Kidney (tissue), 14 donors: ENCODE measurements around the gene SLC5A9. TPM values are rescaled to one million over a fixed set of nuclear protein-coding genes. Genes with fewer than 3 reads are reported as not detected.
"Not testable (repeated sequence)": the region's sequence is repeated elsewhere in the genome, so short reads cannot be mapped to it uniquely, and the experiment has no call there.

Experiments
- DNase-seq, 5 donors: peaks; one replicate each; pipeline ENCODE4 v3.0.0-alpha.2; 2013 to 2020
- FAIRE-seq: peaks from 2 replicates; lab custom pipeline; 2012; peaks lifted over from hg19 to GRCh38; lab: Jason Lieb, UNC
- H3K27ac ChIP-seq, 2 donors: one replicate each; pipeline ENCODE4 v1.7.0; 2013; ENCODE audit warnings: low read depth in 2 of 2, low read length in 2 of 2, inconsistent platforms in 1 of 2
- H3K27me3 ChIP-seq: one replicate; pipeline ENCODE4 v1.7.1; 2013; ENCODE audit warnings: low read length, inconsistent platforms; ENCODE audit not compliant: control insufficient read depth, insufficient read depth
- H3K36me3 ChIP-seq, 3 donors: one replicate each; pipeline versions ENCODE4 v1.7.0 to v1.7.1; 2013; ENCODE audit warnings: low read length in 3 of 3, control low read depth in 1 of 3, inconsistent platforms in 1 of 3; ENCODE audit not compliant: insufficient read depth in 3 of 3, control insufficient read depth in 2 of 3
- H3K4me1 ChIP-seq, 3 donors: one replicate each; pipeline versions ENCODE4 v1.7.0 to v1.7.1; 2013; ENCODE audit warnings: low read length in 3 of 3, inconsistent platforms in 1 of 3, low read depth in 1 of 3; ENCODE audit not compliant: control insufficient read depth in 2 of 3, insufficient read depth in 2 of 3
- H3K4me3 ChIP-seq, 3 donors: one replicate each; pipeline versions ENCODE4 v1.7.0 to v1.8.1; 2013; ENCODE audit warnings: low read length in 3 of 3, control low read depth in 1 of 3, inconsistent platforms in 1 of 3
- H3K9ac ChIP-seq, 3 donors: one replicate each; pipeline versions ENCODE4 v1.7.0 to v1.7.1; 2013; ENCODE audit warnings: low read length in 3 of 3, control low read depth in 1 of 3, inconsistent platforms in 1 of 3
- H3K9me3 ChIP-seq, 3 donors: one replicate each; pipeline versions ENCODE4 v1.7.0 to v1.7.1; 2013; ENCODE audit warnings: low read length in 3 of 3, control low read depth in 1 of 3, inconsistent platforms in 1 of 3; ENCODE audit not compliant: control insufficient read depth in 2 of 3, insufficient read depth in 1 of 3
- CTCF ChIP-seq: IDR thresholded peaks from 3 replicates; pipeline ENCODE4 v1.5.1; 2012; ENCODE audit warnings: mild to moderate bottlenecking, moderate library complexity, borderline replicate concordance; ENCODE audit not compliant: insufficient read depth; ENCODE audit errors: extremely low read depth
- intact Hi-C: fragments of 100-400 bp; cut with DNase I; formaldehyde crosslinking; loops from one replicate; pipeline ENCODE4 v1.11.1; 2022
- polyA plus RNA-seq: library from polyadenylated mRNA; stranded (reverse); fragments of 350-450 nt; fragmentation: Illumina TruSeq; extraction: RNeasy Lipid Tissue Mini Kit (QIAGEN cat#74804); gene quantifications from one replicate; pipeline ENCODE4 v1.2.3, GENCODE V29; 2014; ENCODE audit warnings: low read depth, low replicate concordance; ENCODE audit not compliant: insufficient read depth
- total RNA-seq: library from RNA; stranded (reverse); fragmentation: NEBNext Ultra II Directional; extraction: Animal tissue kit (Norgen Biotek cat#: 25700); gene quantifications from one replicate; pipeline ENCODE4 v1.2.1, GENCODE V29; 2021
- donor health status: control.
- donor health status: control.
- donor health status: control.
- donor health status: control.
- donor health status: control.
- donor health status: DM: yes; HTN: yes; CAD: no.
- donor health status: Normal renal cell carcinoma (clear cell type).

Gene SLC5A9
- total and polyA plus RNA-seq, 2 donors from 2014 or later, result 2.3 to 4.4 TPM

- intact Hi-C loops, H3K9ac ChIP-seq, FAIRE-seq, H3K27ac ChIP-seq, H3K4me3 ChIP-seq, H3K27me3 ChIP-seq, DNase-seq, H3K36me3 ChIP-seq, H3K9me3 ChIP-seq, H3K4me1 ChIP-seq: not testable (repeated sequence)
- peak; percentile 15 for TF ChIP-seq CTCF
Measured at GRCh38 chr1:48284696-48285420, 62.3 kb downstream of the SLC5A9 start.

GRCh38 chr1:48285525-48285924 is 63.0 kb downstream of the SLC5A9 start:
- Histone ChIP-seq H3K9ac (no peak overlapping the region), H3K27ac (no peak overlapping the region), H3K36me3 (no peaks in the 10 kb centered on the region), H3K9me3 (no peaks in the 10 kb centered on the region), H3K4me1 (no peaks in the 10 kb centered on the region), H3K4me3 (no peak overlapping the region), H3K27me3 (no peaks in the 10 kb centered on the region)
- intact Hi-C loops, result no loop called here
- FAIRE-seq (no peak), DNase-seq (no peak)
- TF ChIP-seq CTCF, result no peak

DNA sequence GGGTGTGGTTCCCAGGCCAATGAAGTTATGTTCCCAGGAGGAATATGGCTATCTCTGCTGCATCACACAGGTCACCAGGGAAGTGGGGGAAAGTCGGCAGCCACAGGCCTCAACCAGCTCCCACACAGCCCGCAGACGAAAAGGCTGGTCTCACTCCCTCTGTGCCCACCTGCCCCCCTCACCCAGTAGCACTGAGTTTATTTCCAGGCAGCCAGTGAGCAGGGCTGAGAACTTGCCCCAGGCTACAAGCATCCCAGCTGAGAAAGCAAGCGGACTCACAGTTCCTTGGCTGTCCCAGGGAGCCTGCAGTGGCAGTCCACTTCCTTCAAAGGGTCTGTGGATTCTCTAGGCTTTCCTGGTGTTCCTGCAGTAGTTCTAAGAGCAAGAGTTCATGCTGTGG is 68.9 kb downstream of the SLC5A9 start:
- intact Hi-C loops, result no loop called here
- Histone ChIP-seq H3K4me3 (no peak overlapping the region), H3K9me3 (no peaks in the 10 kb centered on the region), H3K9ac (no peak overlapping the region), H3K27me3 (no peaks in the 10 kb centered on the region), H3K36me3 (no peaks in the 10 kb centered on the region), H3K27ac (no peak overlapping the region), H3K4me1 (no peaks in the 10 kb centered on the region)
- no peak for TF ChIP-seq CTCF
- DNase-seq (peak in 2 of 5 donors; percentile 1 to 2), FAIRE-seq (no peak)
